H1 (cell line): ENCODE data around the gene LRRC25. TPM values are rescaled to one million over a fixed set of nuclear protein-coding genes. Genes with fewer than 3 reads are reported as not detected.

Source experiments
- CTCF ChIA-PET: fragments of 300-600 bp; sonication (Branson Sonifier 250); formaldehyde crosslinking; loops from one replicate; lab custom pipeline; 2021; ENCODE audit not compliant: partially characterized antibody; lab: Charles Lee
- POLR2A ChIA-PET: fragments of 300-600 bp; sonication (Branson Sonifier 250); formaldehyde crosslinking; loops from one replicate; lab custom pipeline; 2021; ENCODE audit warnings: inconsistent platforms; ENCODE audit not compliant: partially characterized antibody; lab: Charles Lee
- DNase-seq, 2 experiments: peaks; one replicate each; pipeline versions ENCODE4 v3.0.0 to v3.0.0-alpha.2; 2010 to 2022; ENCODE audit warnings: low spot score in 2 of 2, low read depth in 1 of 2, mixed read lengths in 1 of 2
- FAIRE-seq: peaks from 2 replicates; lab custom pipeline; 2011; peaks lifted over from hg19 to GRCh38; lab: Jason Lieb, UNC
- H2AFZ ChIP-seq: 2 replicates; pipeline ENCODE4 v1.8.1; 2012; ENCODE audit warnings: low read length, inconsistent platforms
- H2AK5ac ChIP-seq: 2 replicates; pipeline ENCODE4 v1.6.1; 2013; ENCODE audit warnings: low read depth, low read length
- H2BK120ac ChIP-seq: replicated peaks from 2 replicates; pipeline ENCODE3; 2013; ENCODE audit warnings: low read depth, low read length, inconsistent platforms
- H2BK12ac ChIP-seq: 2 replicates; pipeline ENCODE4 v1.6.1; 2013; ENCODE audit warnings: low read depth, low read length
- H2BK15ac ChIP-seq: 2 replicates; pipeline ENCODE4 v1.6.1; 2013; ENCODE audit warnings: low read length
- H2BK20ac ChIP-seq: 2 replicates; pipeline ENCODE4 v1.6.1; 2013; ENCODE audit warnings: low read length
- H2BK5ac ChIP-seq: 2 replicates; pipeline ENCODE4 v1.6.1; 2013; ENCODE audit warnings: low read depth, low read length
- H3K14ac ChIP-seq: 2 replicates; pipeline ENCODE4 v1.6.1; 2013; ENCODE audit warnings: inconsistent platforms; ENCODE audit not compliant: insufficient read length
- H3K18ac ChIP-seq: 2 replicates; pipeline ENCODE4 v1.6.1; 2013; ENCODE audit warnings: low read length; ENCODE audit errors: extremely low read depth
- H3K23ac ChIP-seq: 2 replicates; pipeline ENCODE4 v1.6.1; 2013; ENCODE audit warnings: inconsistent platforms; ENCODE audit not compliant: insufficient read length
- H3K23me2 ChIP-seq: 2 replicates; pipeline ENCODE4 v1.6.1; 2013; ENCODE audit warnings: low read depth, low read length
- H3K27ac ChIP-seq: 2 replicates; pipeline ENCODE4 v1.6.1; 2011; ENCODE audit warnings: low read depth, low read length, inconsistent platforms
- H3K27me3 ChIP-seq, 4 experiments: replicated peaks in 1 of 4; 1 replicate in 1 of 4; 2 replicates in 3 of 4; pipeline versions ENCODE4 v1.6.1 to v1.8.1; 2011 to 2013; ENCODE audit warnings: low read length in 3 of 4, mild to moderate bottlenecking in 3 of 4, inconsistent platforms in 2 of 4, mixed read lengths in 2 of 4, moderate library complexity in 1 of 4; ENCODE audit not compliant: control insufficient read depth in 3 of 4, insufficient read depth in 3 of 4; ENCODE audit errors: extremely low read depth in 1 of 4
- H3K36me3 ChIP-seq, 4 experiments: 2 replicates each; pipeline versions ENCODE4 v1.6.1 to v1.8.1; 2011 to 2013; ENCODE audit warnings: mild to moderate bottlenecking in 4 of 4, low read length in 3 of 4, moderate library complexity in 2 of 4, control low read depth in 1 of 4, inconsistent platforms in 1 of 4; ENCODE audit not compliant: insufficient read depth in 4 of 4, control insufficient read depth in 2 of 4
- H3K4ac ChIP-seq: replicated peaks from 2 replicates; pipeline ENCODE3; 2013; ENCODE audit warnings: low read length, low read depth, mixed read lengths, inconsistent platforms; ENCODE audit not compliant: insufficient read length
- H3K4me1 ChIP-seq, 4 experiments: replicated peaks in 1 of 4; 1 replicate in 1 of 4; 2 replicates in 3 of 4; pipeline versions ENCODE4 v1.6.1 to v1.8.1; 2011 to 2013; ENCODE audit warnings: low read length in 3 of 4, inconsistent platforms in 2 of 4, mixed read lengths in 1 of 4; ENCODE audit not compliant: insufficient read depth in 4 of 4, control insufficient read depth in 3 of 4
- H3K4me2 ChIP-seq, 2 experiments: 2 replicates each; pipeline versions ENCODE4 v1.6.1 to v1.8.1; 2011 to 2013; ENCODE audit warnings: low read depth in 2 of 2, low read length in 2 of 2, control low read depth in 1 of 2, inconsistent platforms in 1 of 2, mild to moderate bottlenecking in 1 of 2; ENCODE audit not compliant: insufficient read depth in 1 of 2
- H3K4me3 ChIP-seq, 4 experiments: fragments of 200-600, 300-600 bp in 1 of 4; sonication (generic), shearing (Covaris generic), sonication (Bioruptor Twin) in 1 of 4; 2 replicates each; pipeline versions ENCODE4 v1.5.1 to v1.8.1; 2011 to 2016; ENCODE audit warnings: low read length in 4 of 4, low read depth in 3 of 4, control low read depth in 2 of 4, inconsistent platforms in 2 of 4, mild to moderate bottlenecking in 2 of 4, mixed read lengths in 1 of 4, moderate library complexity in 1 of 4; ENCODE audit not compliant: insufficient read depth in 2 of 4; ENCODE audit errors: extremely low read depth in 1 of 4
- H3K56ac ChIP-seq: replicated peaks from 2 replicates; pipeline ENCODE3; 2013; ENCODE audit warnings: low read depth, mild to moderate bottlenecking, mixed read lengths, low read length, inconsistent platforms; ENCODE audit not compliant: insufficient read length
- H3K79me1 ChIP-seq: 2 replicates; pipeline ENCODE4 v1.6.1; 2013; ENCODE audit warnings: low read depth, low read length, control low read depth
- H3K79me2 ChIP-seq, 2 experiments: 2 replicates each; pipeline versions ENCODE4 v1.6.1 to v1.8.1; 2012 to 2013; ENCODE audit warnings: low read length in 2 of 2, mild to moderate bottlenecking in 2 of 2, inconsistent platforms in 1 of 2; ENCODE audit not compliant: insufficient read depth in 2 of 2, control insufficient read depth in 1 of 2
- H3K9ac ChIP-seq, 4 experiments: replicated peaks in 1 of 4; 1 replicate in 1 of 4; 2 replicates in 3 of 4; pipeline versions ENCODE4 v1.6.1 to v1.8.1; 2011 to 2013; ENCODE audit warnings: low read depth in 3 of 4, low read length in 3 of 4, control low read depth in 2 of 4, mild to moderate bottlenecking in 2 of 4, moderate library complexity in 2 of 4, inconsistent platforms in 1 of 4; ENCODE audit errors: extremely low read depth in 1 of 4
- H3K9me3 ChIP-seq, 2 experiments: 2 replicates each; pipeline versions ENCODE4 v1.6.1 to v1.8.1; 2012 to 2013; ENCODE audit warnings: mild to moderate bottlenecking in 2 of 2, moderate library complexity in 2 of 2, control low read depth in 1 of 2, inconsistent platforms in 1 of 2, low read depth in 1 of 2, low read length in 1 of 2, mixed read lengths in 1 of 2; ENCODE audit not compliant: insufficient read depth in 2 of 2
- H4K20me1 ChIP-seq, 2 experiments: replicated peaks in 1 of 2; 2 replicates each; pipeline versions ENCODE3 to v1.8.1; 2011 to 2013; ENCODE audit warnings: inconsistent platforms in 2 of 2, low read length in 2 of 2, mild to moderate bottlenecking in 1 of 2; ENCODE audit not compliant: insufficient read depth in 2 of 2, control insufficient read depth in 1 of 2
- H4K5ac ChIP-seq: 2 replicates; pipeline ENCODE4 v1.6.1; 2013; ENCODE audit warnings: low read length, low read depth, mixed read lengths, inconsistent platforms; ENCODE audit not compliant: insufficient read length
- H4K8ac ChIP-seq: 2 replicates; pipeline ENCODE4 v1.8.0; 2013; ENCODE audit warnings: mild to moderate bottlenecking, moderate library complexity, low read length, inconsistent platforms; ENCODE audit not compliant: insufficient read depth; ENCODE audit errors: extremely low read depth
- H4K91ac ChIP-seq: replicated peaks from 2 replicates; pipeline ENCODE3; 2013; ENCODE audit warnings: low read length, mixed read lengths, inconsistent platforms; ENCODE audit not compliant: insufficient read length
- ATF3 ChIP-seq: IDR thresholded peaks from 2 replicates; pipeline ENCODE4 v1.6.1; 2011; ENCODE audit warnings: low read depth, mild to moderate bottlenecking, low read length; ENCODE audit not compliant: insufficient read depth
- EGR1 ChIP-seq: IDR thresholded peaks from 2 replicates; pipeline ENCODE4 v1.6.1; 2011; ENCODE audit warnings: low read depth, low read length, borderline replicate concordance
- HDAC6 ChIP-seq: IDR thresholded peaks from one replicate; pipeline ENCODE4 v1.7.1; 2012; ENCODE audit warnings: low read depth, mild to moderate bottlenecking, inconsistent platforms, low read length, moderate library complexity
- POLR2A ChIP-seq, 2 experiments: IDR thresholded peaks; 1 replicate in 1 of 2; 2 replicates in 1 of 2; pipeline ENCODE4 v1.6.1; 2011; ENCODE audit warnings: low read depth in 2 of 2, low read length in 2 of 2, mild to moderate bottlenecking in 2 of 2; ENCODE audit errors: control extremely low read depth in 1 of 2
- POLR2AphosphoS5 ChIP-seq: IDR thresholded peaks from 2 replicates; pipeline ENCODE4 v1.6.1; 2011; ENCODE audit warnings: low read depth, low read length
- SP4 ChIP-seq: IDR thresholded peaks from 2 replicates; pipeline ENCODE4 v1.6.1; 2012; ENCODE audit warnings: low read length, inconsistent platforms
- TEAD4 ChIP-seq: IDR thresholded peaks from 2 replicates; pipeline ENCODE4 v1.6.1; 2012; ENCODE audit warnings: low read depth, low read length, inconsistent platforms, mixed read lengths
- WGBS, 2 experiments: shearing (Covaris generic) in 1 of 2; methylation state at CpG; one replicate each; pipeline versions ENCODE4 v1.1.6 to v1.1.7; 2013 to 2015; ENCODE audit warnings: low lambda C conversion rate in 2 of 2, mixed read lengths in 2 of 2, inconsistent platforms in 1 of 2, low coverage in 1 of 2, missing lambda C conversion rate in 1 of 2; ENCODE audit not compliant: insufficient replicate concordance in 2 of 2, insufficient coverage in 1 of 2, insufficient read length in 1 of 2; ENCODE audit errors: extremely low coverage in 1 of 2, missing lambda C conversion rate in 1 of 2; 5-methylcytosine and 5-hydroxymethylcytosine counted together
- polyA plus RNA-seq, 7 experiments: library from polyadenylated mRNA; depleted of rRNA in 3 of 7; stranded (reverse) in 5 of 7; unstranded in 2 of 7; fragments of >200 nt in 5 of 7; fragments of 200-250 nt in 2 of 7; gene quantifications; 1 replicate in 5 of 7; 2 replicates in 1 of 7; 4 replicates in 1 of 7; pipeline versions ENCODE4 v1.2.1 to v1.2.3, GENCODE V29; 2011 to 2013; ENCODE audit warnings: missing spikeins in 2 of 7, mixed read lengths in 2 of 7
- total RNA-seq: library from RNA; stranded (reverse); fragmentation: NEBNext Ultra II Directional; extraction: Animal tissue kit (Norgen Biotek cat#: 25700); gene quantifications from 2 replicates; pipeline ENCODE4 v1.2.1, GENCODE V29; 2021

Gene LRRC25
- total and polyA plus RNA-seq, 2 of the 8 experiments (the other 6 are each of a cell fraction or from before 2014, with no cell fraction given), result 0.20 to 0.41 TPM

- peaks cover 0 to 10% (median 1%) of the 10 kb centered on the region in 4 experiments; a peak in 2 of 8 replicates for H3K36me3 ChIP-seq
- no peak overlapping the region for H2BK12ac ChIP-seq
- H2BK5ac ChIP-seq, result no peak overlapping the region
- H2BK20ac ChIP-seq, result no peak overlapping the region
- H3K23me2 ChIP-seq, result peaks cover 8% of the 10 kb centered on the region; the same call in 1 of the 2 replicates
- no peak overlapping the region for H3K14ac ChIP-seq
- no peaks in the 10 kb centered on the region for H3K9me3 ChIP-seq
- no peak overlapping the region for H3K4ac ChIP-seq
- H3K18ac ChIP-seq, result no peak overlapping the region
- H3K27ac ChIP-seq, result no peak overlapping the region; the same call in 1 of the 2 replicates
- no peak overlapping the region for H3K56ac ChIP-seq
- no peak overlapping the region for H4K8ac ChIP-seq
- no peaks in the 10 kb centered on the region for H3K79me1 ChIP-seq
- CTCF ChIA-PET, result interaction anchor here (0.6 to 13.5 kb wide), 8 partner anchors 10 to 403 kb away, joined by 3 to 143 read pairs (median 3); no protein-coding TSS in a partner anchor
- H3K4me3 ChIP-seq, result no peak overlapping the region
- no peak overlapping the region for H2AK5ac ChIP-seq
- H3K27me3 ChIP-seq, result no peaks in the 10 kb centered on the region
- H2BK15ac ChIP-seq, result no peak overlapping the region
- H3K4me1 ChIP-seq, result peaks cover 5 to 18% (median 12%) of the 10 kb centered on the region in 4 experiments
- no peak overlapping the region for H2AFZ ChIP-seq
- no peak for FAIRE-seq
- H4K5ac ChIP-seq, result no peak overlapping the region
- H3K23ac ChIP-seq, result no peak overlapping the region
- POLR2A ChIA-PET, result interaction anchor here (1.0 kb wide), 1 partner anchor 10 kb away, joined by 7 read pairs; no protein-coding TSS in a partner anchor
- H3K4me2 ChIP-seq, result no peak overlapping the region
- H3K9ac ChIP-seq, result no peak overlapping the region
- no peaks in the 10 kb centered on the region for H3K79me2 ChIP-seq
- H4K91ac ChIP-seq, result no peak overlapping the region
- DNase-seq, result no peak
- 89% methylated on average over 5 of the region's 6 CpGs; no CpG with 5 or more reads in 1 of the 2 experiments for WGBS, 2 experiments
- no peak overlapping the region for H2BK120ac ChIP-seq
- H4K20me1 ChIP-seq, result peaks cover 0 to 9% of the 10 kb centered on the region in 2 experiments
- TF ChIP-seq EGR1 (no peak), SP4 (no peak), POLR2A (IDR thresholded peaks at IDR 0.05; ENCODE audit: control extremely low read depth in 1 of 2, low read depth in 2 of 2, low read length in 2 of 2) (no peak), HDAC6 (no peak), POLR2AphosphoS5 (no peak), ATF3 (no peak), TEAD4 (no peak)
These were observed 46.0 kb upstream of the LRRC25 start for GRCh38 chr19:18443406-18443805.
